Measurements from ENCODE around the gene GPC6.
A peak's percentile ranks its signal among the peaks of the same experiment; 100 is the strongest.

Gene GPC6

GRCh38 chr13:94210816-94211215 is 984.2 kb downstream of the GPC6 start:
- in situ Hi-C loops (cut with HindIII; ENCODE audit: low sequenced_read_pairs), result no loop called here
- TF ChIP-seq CTCF (IDR thresholded peaks at IDR 0.05; ENCODE audit: low read depth, low read length), result no peak
- H3K4me3 ChIP-seq (ENCODE audit: low read depth, low read length), result no peak overlapping the region
- DNase-seq (ENCODE audit: low read depth, low spot score), result no peak

GRCh38 chr13:94212196-94212595 is 985.6 kb downstream of the GPC6 start:
- no peak for TF ChIP-seq CTCF (IDR thresholded peaks at IDR 0.05; ENCODE audit: low read depth, low read length)
- H3K4me3 ChIP-seq (ENCODE audit: low read depth, low read length), result no peak overlapping the region
- in situ Hi-C loops (cut with HindIII; ENCODE audit: low sequenced_read_pairs), result no loop called here
- no peak for DNase-seq (ENCODE audit: low read depth, low spot score)

- DNase-seq (ENCODE audit: low read depth, low spot score), result no peak
- H3K4me3 ChIP-seq (ENCODE audit: low read depth, low read length), result no peak overlapping the region
- no peak for TF ChIP-seq CTCF (IDR thresholded peaks at IDR 0.05; ENCODE audit: low read depth, low read length)
- in situ Hi-C loops (cut with HindIII; ENCODE audit: low sequenced_read_pairs), result no loop called here
Measured at GRCh38 chr13:94214121-94214520, 987.5 kb downstream of the GPC6 start.

- in situ Hi-C loops (cut with HindIII; ENCODE audit: low sequenced_read_pairs), result no loop called here
- no peak for TF ChIP-seq CTCF (IDR thresholded peaks at IDR 0.05; ENCODE audit: low read depth, low read length)
- no peak for DNase-seq (ENCODE audit: low read depth, low spot score)
- no peak overlapping the region for H3K4me3 ChIP-seq (ENCODE audit: low read depth, low read length)
Measured at GRCh38 chr13:94214975-94215374, 988.4 kb downstream of the GPC6 start.

GRCh38 chr13:94216476-94216875 is 989.9 kb downstream of the GPC6 start:
- no peak overlapping the region for H3K4me3 ChIP-seq (ENCODE audit: low read depth, low read length)
- in situ Hi-C loops (cut with HindIII; ENCODE audit: low sequenced_read_pairs), result no loop called here
- DNase-seq (ENCODE audit: low read depth, low spot score), result no peak
- TF ChIP-seq CTCF (IDR thresholded peaks at IDR 0.05; ENCODE audit: low read depth, low read length), result no peak

- peak; percentile 20 for DNase-seq (ENCODE audit: low read depth, low spot score)
- no peak overlapping the region for H3K4me3 ChIP-seq (ENCODE audit: low read depth, low read length)
- TF ChIP-seq CTCF (IDR thresholded peaks at IDR 0.05; ENCODE audit: low read depth, low read length), result no peak
- in situ Hi-C loops (cut with HindIII; ENCODE audit: low sequenced_read_pairs), result no loop called here
Measured at GRCh38 chr13:94217370-94217769, 990.8 kb downstream of the GPC6 start.

GRCh38 chr13:94218537-94218936 is 991.9 kb downstream of the GPC6 start:
- no peak for TF ChIP-seq CTCF (IDR thresholded peaks at IDR 0.05; ENCODE audit: low read depth, low read length)

More at GRCh38 chr13:94218537-94218936, 991.9 kb downstream of the GPC6 start:
- in situ Hi-C loops (cut with HindIII; ENCODE audit: low sequenced_read_pairs), result no loop called here
- no peak overlapping the region for H3K4me3 ChIP-seq (ENCODE audit: low read depth, low read length)
- DNase-seq (ENCODE audit: low read depth, low spot score), result no peak
